ENCODE results near the gene KIAA1328. TPM values are rescaled to one million over a fixed set of nuclear protein-coding genes. Genes with fewer than 3 reads are reported as not detected.

The KIAA1328 gene
- total and polyA plus RNA-seq, 9 of the 15 experiments (the other 6 are each of a cell fraction or from before 2014, with no cell fraction given): 4.0 to 8.6 (median 7.4) TPM

GRCh38 chr18:37261246-37261840 lies 432.4 kb downstream of the KIAA1328 start:
- FAIRE-seq (no peak), DNase-seq (ENCODE audit: extremely low read depth in 1 of 4, low spot score in 3 of 4) (no peak), ATAC-seq (no peak)
- Histone ChIP-seq H3K9ac (ENCODE audit: insufficient read depth in 1 of 2, low read depth in 2 of 2, low read length in 2 of 2) (no peak overlapping the region; a peak in 1 of 4 replicates), H2AFZ (ENCODE audit: low read depth, low read length) (no peak overlapping the region), H3K36me3 (ENCODE audit: control insufficient read depth, insufficient read depth, low read length) (no peaks in the 10 kb centered on the region), H3K4me2 (ENCODE audit: insufficient read depth, low read length) (no peak overlapping the region), H3K9me1 (ENCODE audit: control insufficient read depth, insufficient read depth, low read length) (no peaks in the 10 kb centered on the region), H4K20me1 (replicated peaks; ENCODE audit: control insufficient read depth, insufficient read depth, low read length) (no peaks in the 10 kb centered on the region), H3K27ac (ENCODE audit: extremely low read depth, low read depth, low read length) (no peak overlapping the region), H3K4me3 (no peak overlapping the region), H3K27me3 (ENCODE audit: control insufficient read depth in 2 of 2, insufficient read depth in 2 of 2, low read length in 2 of 2) (peaks cover 5 to 10% of the 10 kb centered on the region in 2 experiments; a peak in 2 of 5 replicates), H3K4me1 (replicated peaks in 1 of 2; ENCODE audit: control insufficient read depth in 2 of 2, insufficient read depth in 2 of 2, low read length in 2 of 2) (peaks cover 0 to under 1% of the 10 kb centered on the region in 2 experiments; a peak in 1 of 5 replicates), H3K79me2 (ENCODE audit: control insufficient read depth, insufficient read depth, low read length) (no peaks in the 10 kb centered on the region), H3K9me3 (replicated peaks; ENCODE audit: control insufficient read depth, insufficient read depth, low read depth, low read length) (no peaks in the 10 kb centered on the region)
- intact Hi-C loops (cut with micrococcal nuclease) (no loop called here), in situ Hi-C loops (cut with MboI) (no loop called here)
- TF ChIP-seq OTX1 (CRISPR knock-in tag; IDR thresholded peaks at IDR 0.05) (no peak), ATF3 (IDR thresholded peaks at IDR 0.05) (no peak), ATF3 (CRISPR knock-in tag; conservative IDR thresholded peaks at IDR 0.05) (no peak), ESRRB (CRISPR knock-in tag; IDR thresholded peaks at IDR 0.05; ENCODE audit: borderline replicate concordance) (no peak), HSF4 (CRISPR knock-in tag; IDR thresholded peaks at IDR 0.05; ENCODE audit: borderline replicate concordance) (no peak), HNRNPL (IDR thresholded peaks at IDR 0.05; ENCODE audit: low read depth, low read length) (no peak), ZNF232 (CRISPR knock-in tag; IDR thresholded peaks at IDR 0.05) (no peak), SOX6 (IDR thresholded peaks at IDR 0.05) (no peak), E2F3 (CRISPR knock-in tag; IDR thresholded peaks at IDR 0.05) (no peak), ZKSCAN1 (IDR thresholded peaks at IDR 0.05; ENCODE audit: low read depth, low read length) (no peak)
- CTCF ChIA-PET (ENCODE audit: low intra/inter-chr PET ratio): no interaction called here
- POLR2A ChIA-PET: no interaction called here
- 0% methylated on average over 11 of the region's 11 CpGs for WGBS (ENCODE audit: insufficient coverage, low coverage, missing lambda C conversion rate)
- BruUV-seq (replicated peaks): no TSS peak

Data from K562 (cell line).